22Rv1 (cell line): ENCODE results near the gene CD2AP.

Experiments used
- H3K27ac ChIP-seq: fragments of 450-650 bp; 2 replicates; pipeline ENCODE4 v1.5.1; 2017
- ZFX ChIP-seq: fragments of 450-650 bp; IDR thresholded peaks from 2 replicates; pipeline ENCODE4 v1.6.1; 2017; ENCODE audit warnings: antibody characterized with exemption, borderline replicate concordance
- TF ChIP-seq, protein P1 (sequence below): fragments of 450-650 bp; IDR thresholded peaks from 2 replicates; pipeline ENCODE4 v1.5.1; 2017; ENCODE audit warnings: mild to moderate bottlenecking

Gene CD2AP

DNA sequence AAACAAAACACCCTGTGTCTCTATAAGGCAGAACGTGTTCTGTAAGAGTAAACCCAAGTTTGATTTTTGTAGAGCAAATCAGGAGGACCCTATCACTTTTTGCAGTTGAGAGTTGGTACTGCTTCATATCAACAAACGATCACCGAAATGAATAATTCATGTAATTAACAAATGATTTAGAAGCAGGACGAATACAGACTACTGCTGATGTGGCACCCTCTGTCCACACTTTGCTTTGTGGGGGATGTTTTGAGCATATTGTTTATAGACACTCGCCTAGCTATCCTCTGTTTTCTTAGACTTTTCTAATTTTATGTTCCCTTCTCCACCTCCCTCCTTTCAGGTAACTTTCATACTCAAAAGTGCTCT, 1.5 kb downstream of the CD2AP start:
- no peak for TF ChIP-seq ZFX
- TF ChIP-seq, protein P1, sequence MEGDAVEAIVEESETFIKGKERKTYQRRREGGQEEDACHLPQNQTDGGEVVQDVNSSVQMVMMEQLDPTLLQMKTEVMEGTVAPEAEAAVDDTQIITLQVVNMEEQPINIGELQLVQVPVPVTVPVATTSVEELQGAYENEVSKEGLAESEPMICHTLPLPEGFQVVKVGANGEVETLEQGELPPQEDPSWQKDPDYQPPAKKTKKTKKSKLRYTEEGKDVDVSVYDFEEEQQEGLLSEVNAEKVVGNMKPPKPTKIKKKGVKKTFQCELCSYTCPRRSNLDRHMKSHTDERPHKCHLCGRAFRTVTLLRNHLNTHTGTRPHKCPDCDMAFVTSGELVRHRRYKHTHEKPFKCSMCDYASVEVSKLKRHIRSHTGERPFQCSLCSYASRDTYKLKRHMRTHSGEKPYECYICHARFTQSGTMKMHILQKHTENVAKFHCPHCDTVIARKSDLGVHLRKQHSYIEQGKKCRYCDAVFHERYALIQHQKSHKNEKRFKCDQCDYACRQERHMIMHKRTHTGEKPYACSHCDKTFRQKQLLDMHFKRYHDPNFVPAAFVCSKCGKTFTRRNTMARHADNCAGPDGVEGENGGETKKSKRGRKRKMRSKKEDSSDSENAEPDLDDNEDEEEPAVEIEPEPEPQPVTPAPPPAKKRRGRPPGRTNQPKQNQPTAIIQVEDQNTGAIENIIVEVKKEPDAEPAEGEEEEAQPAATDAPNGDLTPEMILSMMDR = no peak
- peak overlapping the region; percentile 90 for H3K27ac ChIP-seq

DNA sequence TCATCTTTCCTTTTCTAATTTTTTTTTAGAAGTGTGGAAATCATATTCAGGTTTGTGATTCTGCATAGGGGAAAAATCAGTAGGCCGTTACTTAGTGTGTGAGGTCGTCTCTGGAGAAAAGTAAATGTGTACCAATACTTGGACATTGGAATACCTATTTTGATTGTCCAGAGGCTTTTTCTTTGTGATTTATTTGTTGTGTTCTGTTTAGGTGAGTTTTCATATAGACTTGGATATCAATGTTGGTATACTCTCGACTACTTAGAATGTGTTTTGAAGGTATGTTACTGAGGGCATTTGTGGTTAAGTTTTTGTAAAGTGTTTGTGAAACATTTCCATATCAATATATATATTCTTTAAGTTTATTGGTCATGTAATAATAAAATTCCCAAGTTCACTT, 2.3 kb downstream of the CD2AP start:
- TF ChIP-seq, protein P1 = no peak
- no peak for TF ChIP-seq ZFX
- peak overlapping the region; percentile 90 for H3K27ac ChIP-seq

DNA sequence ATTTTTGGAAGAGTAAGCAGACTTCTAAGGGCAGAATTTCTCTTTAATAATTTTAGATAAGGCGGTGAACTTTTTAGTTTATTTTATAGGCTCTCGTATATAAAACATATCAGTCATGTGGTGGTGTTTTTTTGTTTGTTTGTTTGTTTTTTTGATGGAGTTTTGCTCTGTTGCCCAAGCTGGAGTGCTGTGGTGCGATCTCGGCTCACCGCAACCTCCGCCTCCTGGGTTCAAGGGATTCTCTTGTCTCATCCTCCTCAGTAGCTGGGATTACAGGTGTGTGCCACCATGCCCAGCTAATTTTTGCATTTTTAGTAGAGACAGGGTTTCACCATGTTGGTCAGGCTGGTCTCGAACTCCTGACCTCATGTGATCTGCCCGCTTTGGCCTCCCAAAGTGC, 3.6 kb downstream of the CD2AP start:
- 0 out of 2 replicates have a peak overlapping the region, but pooled peaks have one; percentile 90 for H3K27ac ChIP-seq

DNA sequence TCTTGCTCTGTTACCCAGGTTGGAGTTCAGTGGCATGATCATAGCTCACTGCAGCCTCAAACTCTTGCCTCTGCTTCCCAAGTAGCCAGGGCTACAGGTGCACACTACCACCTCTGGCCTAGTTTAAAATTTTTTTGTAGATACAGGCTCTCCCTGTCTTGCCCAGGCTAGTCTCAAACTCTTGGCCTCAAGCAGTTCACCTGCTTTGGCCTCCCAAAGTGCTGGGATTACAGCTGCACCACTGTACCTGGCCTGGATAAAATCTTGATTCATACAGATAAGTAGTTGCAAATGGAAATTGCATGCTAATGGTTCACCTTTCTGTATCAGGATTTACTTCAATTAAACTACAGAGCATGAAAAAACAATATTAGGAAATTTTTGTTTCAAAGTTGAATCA, 4.2 kb downstream of the CD2AP start:
- TF ChIP-seq, protein P1 = no peak
- TF ChIP-seq ZFX = no peak
- peak overlapping the region; percentile 76; the same call in 1 of the 2 replicates for H3K27ac ChIP-seq

DNA sequence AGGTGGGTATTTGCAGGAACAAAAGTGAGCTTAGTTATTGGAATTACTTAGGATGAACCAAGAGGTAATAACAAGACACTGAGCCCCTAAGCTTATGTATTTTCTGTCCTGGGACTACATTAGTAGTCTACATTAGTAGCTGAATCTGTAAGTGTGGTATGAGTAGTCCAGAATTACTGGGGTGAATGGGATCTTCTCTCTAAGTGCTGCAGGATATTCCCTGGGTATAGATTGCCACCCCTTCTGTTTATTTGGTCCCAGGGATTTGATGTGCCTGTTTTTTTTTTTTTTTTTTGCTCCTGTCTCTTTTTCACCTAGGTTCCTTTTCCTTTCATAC, 5.9 kb downstream of the CD2AP start:
- TF ChIP-seq ZFX = no peak
- TF ChIP-seq, protein P1 = no peak
- H3K27ac ChIP-seq = peak overlapping the region; percentile 76

DNA sequence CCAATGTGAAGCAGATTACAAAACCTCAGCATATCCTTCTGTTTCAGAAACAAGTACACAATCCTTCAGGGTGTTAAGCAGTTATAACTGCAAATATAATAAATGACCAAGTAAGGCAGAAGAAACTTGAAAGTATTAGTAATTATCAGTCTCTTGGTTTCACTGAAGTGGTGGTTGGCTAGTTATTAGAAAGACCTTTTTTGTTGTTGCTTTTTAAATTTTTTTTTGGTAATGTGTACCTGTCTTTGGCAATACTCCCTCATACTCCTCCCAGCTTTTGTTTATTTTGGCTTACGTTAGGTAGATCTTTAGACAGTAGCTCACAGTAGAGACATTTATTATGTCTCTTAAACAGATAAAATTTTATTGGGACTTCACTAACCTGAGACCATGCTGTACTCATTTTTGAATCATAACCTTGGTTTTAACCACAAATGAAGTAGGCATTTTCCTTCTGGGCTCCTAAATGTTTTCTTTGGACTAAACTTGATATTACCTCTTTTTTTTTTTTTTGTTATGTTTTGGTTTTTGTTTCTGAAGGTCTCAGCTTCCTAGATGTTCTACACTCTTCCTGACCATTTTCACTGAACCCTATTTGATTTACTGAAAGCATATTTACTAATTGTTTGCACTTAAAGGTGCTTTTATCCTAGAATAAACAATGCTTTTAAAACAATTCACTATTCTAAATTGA, 6.4 kb downstream of the CD2AP start:
- H3K27ac ChIP-seq = peak overlapping the region; percentile 76

DNA sequence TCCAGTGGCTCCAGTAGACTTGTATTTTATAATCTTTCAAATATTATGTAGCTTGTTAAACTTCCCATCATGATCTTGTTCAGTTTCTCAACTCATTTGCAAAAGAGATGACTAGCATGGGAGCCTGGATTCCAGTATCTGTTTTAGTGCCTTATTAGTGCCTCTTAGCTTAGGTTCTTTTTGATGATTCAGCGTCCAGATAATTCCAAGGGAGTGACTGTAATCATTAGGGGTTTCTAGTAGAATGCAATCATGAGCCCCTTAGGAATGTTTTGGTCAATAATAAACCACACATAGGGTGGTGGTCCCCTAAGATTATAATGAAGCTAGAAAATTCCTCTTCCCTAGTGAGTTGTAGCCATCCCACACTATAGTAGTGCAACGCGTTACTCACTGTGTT, 7.0 kb downstream of the CD2AP start:
- TF ChIP-seq, protein P1 = no peak
- no peak for TF ChIP-seq ZFX
- peak overlapping the region; percentile 76 for H3K27ac ChIP-seq

More for the DNA sequence above, 6.4 kb downstream of the CD2AP start:
- no peak for TF ChIP-seq ZFX
- TF ChIP-seq, protein P1 = no peak

DNA sequence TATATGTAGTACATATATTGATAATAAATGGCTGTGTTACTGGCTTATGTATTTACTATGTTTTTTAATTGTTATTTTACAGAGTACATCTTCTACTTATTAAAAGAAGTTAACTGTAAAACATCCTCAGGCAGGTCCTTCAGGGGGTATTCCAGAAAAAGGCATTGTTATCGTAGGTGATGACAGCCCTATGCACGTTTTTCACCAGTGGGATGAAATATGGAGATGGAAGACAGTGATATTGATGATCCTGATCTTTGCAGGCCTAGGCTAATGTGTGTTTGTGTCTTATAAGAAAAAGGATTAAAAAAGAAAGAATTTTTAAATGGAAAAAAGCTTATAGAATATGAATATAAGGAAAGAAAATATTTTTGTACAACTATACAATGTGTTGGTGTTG, 7.5 kb downstream of the CD2AP start:
- peak overlapping the region; percentile 76 for H3K27ac ChIP-seq
- no peak for TF ChIP-seq ZFX
- TF ChIP-seq, protein P1 = no peak
